Activated CD8-positive, alpha-beta memory T cell treated with anti-CD3 and anti-CD28 coated beads, Interleukin-2, amount 50 U/mL, for 24 hours (primary cell): ENCODE data around the gene HSFX2.
"Not testable (repeated sequence)": the region's sequence is repeated elsewhere in the genome, so short reads cannot be mapped to it uniquely, and the experiment has no call there.

ENCODE experiments used
- DNase-seq: peaks from one replicate; pipeline ENCODE4 v3.0.0-alpha.2; 2020; ENCODE audit errors: extremely low read depth

The HSFX2 gene, protein sequence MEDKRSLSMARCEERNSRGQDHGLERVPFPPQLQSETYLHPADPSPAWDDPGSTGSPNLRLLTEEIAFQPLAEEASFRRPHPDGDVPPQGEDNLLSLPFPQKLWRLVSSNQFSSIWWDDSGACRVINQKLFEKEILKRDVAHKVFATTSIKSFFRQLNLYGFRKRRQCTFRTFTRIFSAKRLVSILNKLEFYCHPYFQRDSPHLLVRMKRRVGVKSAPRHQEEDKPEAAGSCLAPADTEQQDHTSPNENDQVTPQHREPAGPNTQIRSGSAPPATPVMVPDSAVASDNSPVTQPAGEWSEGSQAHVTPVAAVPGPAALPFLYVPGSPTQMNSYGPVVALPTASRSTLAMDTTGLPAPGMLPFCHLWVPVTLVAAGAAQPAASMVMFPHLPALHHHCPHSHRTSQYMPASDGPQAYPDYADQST

DNA sequence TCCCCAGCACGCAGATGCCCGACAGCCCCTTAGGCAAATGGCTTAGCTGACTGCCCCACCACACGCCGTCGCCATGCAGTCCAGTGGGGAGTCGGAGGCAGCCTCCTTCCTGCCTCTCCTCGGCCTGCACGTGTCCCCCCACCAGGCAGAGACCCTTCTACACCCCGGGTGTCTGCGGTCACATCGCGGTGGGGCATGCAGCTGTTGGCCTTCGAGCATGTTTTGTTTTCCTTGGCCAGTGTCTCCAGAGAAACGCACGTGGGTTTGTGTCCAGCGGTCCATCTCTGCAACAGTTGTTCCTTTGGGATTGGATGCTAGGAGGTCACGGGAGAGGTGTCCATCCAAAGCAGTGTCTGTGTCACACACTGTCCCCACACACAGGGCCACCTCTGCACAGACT lies at the start of gene HSFX2:
TSS of gene HSFX2 (minus strand) at position 101 of the 400 bp plus-strand sequence. CDS start 614 bp downstream, outside the sequence.
- not testable (repeated sequence) for DNase-seq

DNA sequence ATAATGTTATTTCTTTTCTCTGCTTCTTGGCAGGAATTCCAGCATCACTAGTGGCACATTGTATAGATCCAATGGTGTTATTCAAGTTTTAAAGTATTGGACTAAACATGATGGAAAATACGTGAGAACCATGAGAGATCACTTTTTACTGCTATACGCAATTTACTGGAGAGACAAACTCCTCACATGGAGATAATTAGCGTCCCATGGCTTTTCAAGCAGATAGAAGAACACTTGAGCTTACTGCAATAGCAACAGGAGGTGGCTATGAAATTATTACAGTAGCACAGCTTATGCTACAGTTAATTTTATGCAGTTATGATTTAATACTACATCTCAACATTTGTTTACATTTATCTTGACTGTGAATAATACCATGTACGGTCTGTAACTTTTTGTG lies 48.4 kb upstream of the HSFX2 start:
- no peak for DNase-seq

DNA sequence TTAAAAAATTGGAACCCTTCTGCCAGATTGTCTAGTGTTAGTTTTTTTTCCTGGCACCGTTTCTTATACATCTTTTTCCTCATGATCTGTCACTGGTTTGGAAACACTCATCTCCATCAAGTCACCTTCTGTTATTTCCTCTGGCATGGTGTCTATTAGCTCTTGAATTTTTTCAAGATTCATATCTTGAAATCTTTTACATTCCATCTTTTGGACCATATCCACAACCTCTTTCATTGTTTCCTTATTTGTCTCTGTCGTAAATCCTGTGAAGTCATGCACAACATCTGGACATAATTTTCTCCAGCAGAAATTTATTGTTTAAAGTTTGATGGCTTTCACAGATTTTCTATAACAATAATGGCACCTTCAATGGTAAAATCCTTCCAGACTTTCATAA lies 46.7 kb upstream of the HSFX2 start:
- DNase-seq, result no peak

DNA sequence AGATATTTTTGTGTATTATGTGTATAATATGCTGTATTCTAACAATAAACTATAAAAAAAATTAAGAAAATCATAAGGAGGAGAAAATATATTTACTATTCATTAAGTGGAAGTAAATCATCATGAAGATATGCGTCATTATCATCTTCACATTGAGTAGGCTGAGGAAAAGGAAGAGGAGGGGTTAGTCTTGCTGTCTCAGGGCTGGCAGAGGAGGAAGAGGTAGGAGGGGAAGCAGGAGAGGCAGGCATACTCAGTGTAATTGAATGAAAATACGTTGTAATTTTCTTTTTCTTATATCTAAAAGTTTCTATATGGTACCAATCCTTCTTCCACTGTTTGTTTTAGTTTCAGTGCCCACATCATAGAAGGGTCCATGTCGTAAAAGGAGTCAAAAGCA lies 46.3 kb upstream of the HSFX2 start:
- no peak for DNase-seq

DNA sequence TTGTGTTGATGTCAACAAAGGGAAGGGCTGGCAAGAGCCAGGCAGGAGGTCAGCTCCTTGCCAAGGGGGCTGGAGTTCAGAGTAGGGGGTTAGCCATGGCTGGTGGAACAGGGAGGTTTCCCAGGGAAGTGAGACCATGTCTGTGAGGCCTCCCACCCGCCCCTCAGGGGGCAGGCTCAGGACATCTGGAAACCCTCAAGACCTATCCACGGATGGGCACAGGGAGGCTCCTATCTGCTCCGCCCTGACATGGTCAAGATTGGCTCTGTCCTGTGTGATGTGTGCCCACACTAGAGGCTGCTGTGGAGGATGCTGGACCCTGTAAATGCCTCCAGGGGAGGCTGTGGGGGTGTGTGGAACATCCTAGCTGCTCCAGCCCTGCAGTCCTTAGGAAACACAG lies 44.5 kb upstream of the HSFX2 start:
- DNase-seq, result no peak

DNA sequence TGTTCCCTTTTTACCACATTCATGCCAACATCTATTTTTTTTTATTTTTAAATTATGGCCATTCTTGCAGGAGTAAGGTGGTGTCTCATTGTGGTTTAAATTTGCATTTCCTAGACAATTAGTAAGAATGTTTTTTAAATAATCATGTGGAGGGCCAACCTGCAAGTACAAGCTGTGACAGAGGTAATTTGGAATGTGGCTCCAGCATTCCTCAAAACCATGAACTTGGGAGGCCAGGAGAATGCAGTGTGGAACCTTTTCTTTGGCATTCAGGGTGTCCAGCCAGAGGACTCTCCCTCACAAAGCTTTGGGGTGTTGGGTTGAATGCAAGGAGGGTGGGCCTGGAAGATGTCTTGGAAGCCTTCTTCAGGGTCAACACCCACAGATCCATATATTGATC lies 43.7 kb upstream of the HSFX2 start:
- no peak for DNase-seq

DNA sequence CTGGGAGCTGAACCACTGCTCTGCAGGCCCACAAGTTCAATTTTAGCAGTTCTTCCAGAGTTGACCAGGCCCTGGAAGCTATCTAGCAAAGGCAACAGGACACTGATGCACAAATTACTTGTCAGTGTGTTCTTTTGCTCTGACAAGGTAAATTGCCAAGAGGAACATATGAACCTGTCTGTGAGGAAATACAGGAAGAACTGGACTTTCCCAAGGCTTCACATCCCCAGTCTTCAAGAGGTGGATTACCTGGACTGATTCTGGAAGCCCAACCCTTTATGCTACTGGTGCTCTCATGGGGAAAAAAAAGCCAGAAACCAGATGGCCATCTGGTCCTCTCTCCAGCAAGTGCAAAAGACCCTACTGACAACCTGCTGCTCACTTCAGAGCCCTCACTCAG lies 38.4 kb upstream of the HSFX2 start:
- no peak for DNase-seq

DNA sequence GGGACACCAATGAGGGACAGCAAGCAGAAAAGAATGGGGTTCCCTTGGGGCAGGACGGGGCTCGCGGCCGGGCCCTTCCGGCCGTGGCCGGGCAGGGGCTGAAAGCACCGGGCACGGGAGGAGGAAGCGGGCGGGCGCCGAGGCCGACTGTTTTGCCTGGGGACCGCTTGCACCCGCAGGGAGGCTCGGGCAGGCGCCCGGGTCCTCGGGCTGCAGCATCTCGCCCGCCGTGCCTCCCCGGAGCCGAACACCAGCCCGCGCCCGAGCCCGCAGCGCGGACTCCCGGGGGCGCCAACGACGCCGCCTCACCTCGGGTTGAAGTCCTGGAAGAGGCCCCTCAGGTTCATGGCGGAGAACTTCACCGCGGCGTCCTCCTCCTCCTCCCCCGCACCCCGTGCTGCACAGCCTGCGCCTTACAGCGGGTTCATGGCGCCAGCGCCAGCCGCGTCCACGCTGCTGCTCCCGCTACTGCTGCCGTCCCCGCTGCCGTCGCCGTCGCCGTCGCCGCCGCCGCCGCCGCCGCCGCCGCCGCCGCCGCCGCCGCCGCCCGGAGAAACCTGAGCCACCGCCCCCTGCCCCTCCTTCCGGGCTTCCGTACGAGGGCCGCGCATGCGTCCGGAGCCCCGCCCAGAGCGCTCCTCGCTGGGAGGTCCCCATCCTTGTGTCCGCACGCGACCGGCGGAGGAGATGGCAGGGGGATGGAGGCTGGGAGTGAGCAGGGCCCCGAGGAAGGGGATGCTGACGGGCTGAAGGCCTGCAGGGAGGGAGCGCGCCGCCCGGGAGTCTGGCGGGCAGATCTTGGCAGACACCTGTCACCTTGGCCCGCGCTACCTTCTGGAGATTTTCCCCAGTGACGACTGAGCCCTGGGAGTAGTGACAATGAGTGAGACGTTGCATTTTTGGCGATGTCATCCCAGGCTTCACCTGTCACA lies 36.4 kb upstream of the HSFX2 start, which contains the start of gene TMEM185A:
TSS of gene TMEM185A (minus strand) at position 559 of the 932 bp plus-strand sequence. CDS start at position 347, 212 bp downstream.
- DNase-seq, result peak; percentile 42

DNA sequence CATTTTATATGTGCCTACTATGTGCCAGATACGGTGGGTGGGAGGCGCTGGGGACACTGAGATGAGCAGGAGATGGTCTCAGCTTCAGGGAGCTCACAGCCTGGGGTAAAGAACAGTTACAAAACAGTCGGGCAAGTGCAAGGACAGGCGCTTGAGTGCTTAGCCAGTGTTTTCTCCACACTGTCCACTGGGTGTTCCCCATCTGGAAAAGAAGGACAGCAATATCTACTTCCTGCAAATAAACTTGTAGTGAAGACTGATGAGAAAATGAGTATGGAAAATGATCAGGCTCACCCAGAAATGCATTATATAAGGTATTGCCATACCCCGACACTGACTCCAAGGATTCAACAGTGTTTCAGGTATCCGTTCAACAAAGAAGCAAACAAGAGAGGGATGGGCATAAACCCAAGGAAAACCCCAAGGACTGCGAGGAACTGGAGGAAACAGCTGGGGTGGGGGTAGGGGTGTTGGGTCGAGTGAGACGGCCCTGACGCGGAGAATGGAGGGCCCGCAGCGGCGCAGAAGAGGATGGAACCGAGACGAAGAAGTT lies 35.6 kb upstream of the HSFX2 start:
- no peak for DNase-seq

DNA sequence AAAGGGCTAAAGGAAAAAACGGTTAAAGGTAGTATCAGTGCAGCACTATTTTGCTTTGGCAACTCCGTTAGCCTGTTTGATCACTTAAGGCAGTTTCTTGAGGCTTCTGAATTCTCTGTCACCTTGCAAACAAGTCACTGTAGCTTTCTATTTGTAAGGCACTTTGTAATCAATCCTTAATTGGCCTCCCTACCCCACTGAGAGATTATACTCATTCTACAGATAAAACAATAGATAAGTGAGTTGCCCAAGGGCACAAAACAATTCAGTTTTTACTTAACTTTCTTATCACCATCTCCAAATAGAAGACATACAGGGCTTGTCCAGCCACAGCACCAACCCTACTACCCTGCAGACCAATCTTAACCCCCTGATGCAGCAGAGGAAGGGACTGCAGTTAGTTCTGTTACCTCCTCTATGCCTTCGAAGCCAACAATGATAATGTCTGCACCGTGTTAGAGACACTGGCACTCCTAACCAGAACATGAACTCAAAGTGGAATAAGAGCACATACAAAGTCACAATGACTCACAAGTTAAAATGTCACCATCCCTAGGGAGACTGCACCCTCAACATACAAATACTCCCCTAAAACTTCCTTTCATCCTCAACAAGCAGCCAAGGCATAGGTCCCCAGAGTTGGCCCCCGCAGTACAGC lies 34.7 kb upstream of the HSFX2 start:
- DNase-seq, result no peak

DNA sequence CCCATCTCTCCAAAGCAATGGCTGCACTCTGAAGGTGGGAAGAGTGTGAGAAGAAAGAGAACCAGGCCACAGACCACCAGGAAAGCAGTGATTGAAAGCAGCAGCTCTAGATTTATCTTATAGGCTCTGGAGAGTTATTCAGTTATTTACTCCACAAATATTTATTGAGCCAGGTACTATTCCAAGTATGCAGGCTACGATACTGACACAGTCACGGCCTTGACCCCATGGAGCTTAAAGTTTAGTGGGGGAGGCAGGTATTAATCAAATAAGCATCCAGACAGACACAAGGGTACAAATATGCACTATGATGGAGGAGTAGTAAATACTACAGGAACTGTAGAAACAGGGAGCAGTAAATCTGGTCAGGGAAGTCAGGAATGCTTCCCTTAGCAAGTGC lies 33.7 kb upstream of the HSFX2 start:
- no peak for DNase-seq

DNA sequence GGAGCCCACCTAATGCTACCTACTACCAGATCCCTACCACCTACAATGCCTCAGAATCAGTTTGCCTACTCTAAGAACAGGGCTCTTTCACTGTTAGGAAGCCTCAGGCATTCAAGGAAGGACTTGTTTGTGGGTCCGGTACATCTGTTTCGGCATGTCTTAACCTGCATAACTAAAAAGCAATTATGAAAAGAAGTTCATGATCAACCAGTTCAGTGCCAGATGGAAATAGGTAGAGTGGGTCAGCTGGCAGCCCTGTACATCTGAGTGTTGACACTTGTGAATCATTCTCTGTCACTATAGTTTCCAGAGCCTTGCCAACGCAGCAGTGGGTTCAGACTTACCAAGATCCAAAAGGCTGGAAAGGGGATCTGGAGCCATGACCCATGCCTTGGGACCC lies 33.2 kb upstream of the HSFX2 start:
- DNase-seq, result no peak

DNA sequence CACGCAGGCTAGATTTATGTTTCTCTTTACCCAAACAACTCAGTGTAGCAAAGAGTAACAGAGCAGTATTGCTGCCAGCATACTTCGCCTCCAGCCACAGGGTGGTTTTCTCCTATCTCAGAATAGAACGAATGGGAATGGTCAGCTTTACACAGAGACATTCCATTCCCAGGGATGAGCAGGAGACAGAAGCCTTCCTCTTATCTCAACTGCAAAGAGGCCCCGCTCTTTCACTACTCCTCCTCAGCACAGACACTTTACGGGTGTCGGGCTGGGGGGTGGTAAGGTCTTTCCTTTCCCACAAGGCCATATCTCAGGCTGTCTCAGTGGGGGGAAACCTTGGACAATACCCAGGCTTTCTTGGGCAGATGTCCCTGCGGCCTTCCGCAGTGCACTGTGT lies 31.7 kb upstream of the HSFX2 start:
- not testable (repeated sequence) for DNase-seq

DNA sequence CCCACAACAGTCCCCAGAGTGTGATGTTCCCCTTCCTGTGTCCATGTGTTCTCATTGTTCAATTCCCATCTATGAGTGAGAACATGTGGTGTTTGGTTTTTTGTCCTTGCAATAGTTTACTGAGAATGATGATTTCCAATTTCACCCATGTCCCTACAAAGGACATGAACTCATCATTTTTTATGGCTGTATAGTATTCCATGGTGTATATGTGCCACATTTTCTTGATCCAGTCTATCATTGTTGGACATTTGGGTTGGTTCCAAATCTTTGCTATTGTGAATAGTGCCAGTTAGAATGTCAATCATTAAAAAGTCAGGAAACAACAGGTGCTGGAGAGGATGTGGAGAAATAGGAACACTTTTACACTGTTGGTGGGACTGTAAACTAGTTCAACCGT lies 24.5 kb upstream of the HSFX2 start:
- DNase-seq, result not testable (repeated sequence)

DNA sequence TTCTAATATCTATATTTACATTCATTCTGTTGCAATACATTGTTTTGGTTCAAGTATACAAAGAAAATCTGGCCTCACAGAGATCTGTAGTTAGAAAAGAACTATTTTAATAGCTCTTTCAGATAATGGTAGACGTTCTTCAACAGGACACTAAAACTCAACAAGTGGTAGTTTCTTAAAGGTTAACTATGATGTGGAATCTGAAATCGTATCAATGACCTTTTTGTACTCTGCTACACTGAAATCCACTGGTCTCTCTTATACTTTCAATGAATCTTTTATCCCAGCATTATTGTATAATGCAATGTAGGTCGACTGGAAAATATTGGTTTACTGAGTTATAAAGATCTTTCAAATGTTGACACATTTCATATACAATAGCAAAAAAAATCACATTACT lies 23.8 kb upstream of the HSFX2 start:
- no peak for DNase-seq

DNA sequence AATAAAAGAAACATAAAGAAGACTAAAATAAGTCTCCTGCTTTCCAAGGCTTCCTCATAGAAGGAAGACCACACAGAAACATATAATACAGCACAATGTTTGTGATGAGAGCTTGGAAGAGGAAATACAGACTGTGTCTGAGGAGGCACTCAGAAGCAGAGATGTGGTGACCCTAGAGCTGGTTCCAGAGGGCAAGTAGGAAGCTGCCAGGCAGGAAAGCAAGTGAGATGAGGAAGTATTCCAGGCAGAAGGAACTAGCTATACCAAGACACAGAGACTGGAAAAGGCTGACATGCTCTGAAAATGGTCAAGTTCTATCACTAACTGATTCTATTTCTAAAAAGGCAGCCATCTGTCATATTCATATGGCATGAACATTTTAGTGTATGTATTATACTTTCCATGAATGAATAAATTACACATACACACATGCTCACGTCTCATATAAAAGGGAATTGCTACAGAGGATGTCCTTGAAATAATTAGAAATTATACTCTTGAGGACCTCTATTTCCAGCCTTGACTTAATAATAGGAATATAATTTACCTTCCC lies 16.6 kb upstream of the HSFX2 start:
- no peak for DNase-seq

DNA sequence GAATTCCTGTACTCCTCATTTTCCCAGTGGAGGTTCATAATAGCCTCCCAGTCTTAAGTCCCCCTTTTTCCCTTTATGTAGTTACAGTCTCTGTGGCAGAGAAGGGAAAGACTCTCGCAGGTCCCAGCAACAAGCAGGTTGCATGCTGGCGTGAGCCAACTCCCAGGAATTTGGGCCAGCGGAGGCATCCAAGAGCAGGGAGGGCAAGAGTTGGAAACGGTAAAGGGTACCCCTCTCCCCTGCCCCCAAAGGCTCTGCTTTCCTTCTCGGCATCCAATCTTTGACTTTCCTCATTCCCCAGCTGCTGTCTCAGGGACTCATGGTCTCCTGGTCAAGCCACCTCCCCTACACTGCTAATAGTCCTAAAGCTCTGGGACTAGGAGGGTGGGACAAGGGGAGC lies 15.4 kb upstream of the HSFX2 start:
- no peak for DNase-seq

DNA sequence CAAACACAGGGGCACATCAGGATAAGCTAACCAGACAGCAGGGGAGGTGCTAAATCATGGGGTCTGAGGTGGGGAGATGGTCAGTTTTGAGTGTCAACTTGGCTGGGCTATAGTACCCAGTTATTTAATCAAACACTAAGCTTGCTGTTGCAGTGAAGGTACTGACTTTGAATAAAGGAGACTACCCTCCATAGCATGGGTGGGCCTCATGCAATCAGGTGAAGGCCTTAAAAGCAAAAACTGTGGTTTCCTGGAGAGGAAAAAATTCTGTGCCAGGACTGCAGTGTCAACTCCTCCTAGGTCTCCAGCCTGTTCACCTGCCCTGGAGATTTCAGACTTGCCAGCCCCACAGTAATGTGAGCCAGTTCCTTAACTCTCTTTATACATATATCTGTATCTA lies 12.6 kb upstream of the HSFX2 start:
- no peak for DNase-seq

DNA sequence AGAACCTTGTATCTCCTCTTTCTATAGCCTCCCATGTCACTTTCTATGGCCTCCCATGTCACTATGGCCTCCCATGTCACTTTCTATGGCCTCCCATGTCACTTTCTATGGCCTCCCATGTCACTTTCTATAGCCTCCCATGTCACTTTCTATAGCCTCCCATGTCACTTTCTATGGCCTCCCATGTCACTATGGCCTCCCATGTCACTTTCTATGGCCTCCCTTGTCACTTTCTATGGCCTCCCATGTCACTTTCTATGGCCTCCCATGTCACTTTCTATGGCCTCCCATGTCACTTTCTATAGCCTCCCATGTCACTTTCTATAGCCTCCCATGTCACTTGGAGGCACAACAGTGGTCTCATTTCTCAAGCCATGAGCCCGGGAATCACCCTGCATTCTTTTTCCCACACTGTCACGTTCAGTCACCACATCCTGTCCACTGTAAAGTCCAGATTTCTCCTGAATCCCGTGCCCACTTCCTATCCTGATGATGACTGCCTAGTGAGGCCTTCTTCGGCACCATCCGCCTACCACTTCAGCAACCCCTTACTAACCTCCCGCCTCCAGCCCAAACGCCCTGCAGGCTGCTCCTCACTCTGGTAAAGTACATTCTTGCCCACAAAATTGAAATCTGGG lies 10.3 kb upstream of the HSFX2 start:
- DNase-seq, result not testable (repeated sequence)

DNA sequence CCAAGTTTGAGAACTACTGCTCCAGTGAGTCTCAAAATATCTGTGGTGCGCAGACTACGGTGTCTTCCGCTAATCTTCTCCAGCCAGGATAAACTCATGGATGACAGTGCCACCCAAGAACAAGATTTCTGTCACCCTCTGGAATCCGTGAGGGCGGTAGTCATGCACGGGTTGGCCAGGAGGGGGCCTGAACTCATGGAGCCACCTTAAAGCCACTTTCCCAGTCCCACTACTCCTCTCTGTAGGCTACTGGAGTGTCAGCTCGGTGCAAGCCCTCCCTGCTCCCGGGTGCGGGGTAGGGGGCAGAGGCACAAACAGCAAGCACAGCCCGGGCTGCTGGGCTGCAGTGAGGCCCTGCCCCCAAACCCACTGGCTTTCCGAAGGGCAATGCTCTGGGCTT lies 3.5 kb upstream of the HSFX2 start:
- not testable (repeated sequence) for DNase-seq

DNA sequence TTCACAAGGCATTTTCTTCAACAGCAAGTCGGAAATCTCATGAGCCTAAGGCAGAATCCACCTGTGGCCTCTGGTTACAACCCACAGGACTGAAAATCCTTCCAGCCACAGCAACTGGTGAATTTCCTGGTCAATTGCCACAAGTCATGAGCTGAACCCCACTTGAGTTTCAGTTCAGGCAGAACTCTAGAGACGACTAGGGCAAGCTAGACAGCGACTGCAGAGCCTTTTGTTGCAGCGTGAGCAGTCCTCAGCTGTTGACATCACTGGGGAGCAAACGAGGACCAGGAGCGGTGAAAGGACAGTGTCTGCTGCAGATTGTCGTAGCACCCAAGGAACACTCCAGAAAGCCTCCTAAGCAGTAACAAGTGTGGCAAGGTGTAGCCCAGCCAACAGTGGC lies 829 bp upstream of the HSFX2 start:
- DNase-seq, result not testable (repeated sequence)
